Measurements from ENCODE around the gene OR10A5.
"Not testable (repeated sequence)": the region's sequence is repeated elsewhere in the genome, so short reads cannot be mapped to it uniquely, and the experiment has no call there.

Gene OR10A5

DNA sequence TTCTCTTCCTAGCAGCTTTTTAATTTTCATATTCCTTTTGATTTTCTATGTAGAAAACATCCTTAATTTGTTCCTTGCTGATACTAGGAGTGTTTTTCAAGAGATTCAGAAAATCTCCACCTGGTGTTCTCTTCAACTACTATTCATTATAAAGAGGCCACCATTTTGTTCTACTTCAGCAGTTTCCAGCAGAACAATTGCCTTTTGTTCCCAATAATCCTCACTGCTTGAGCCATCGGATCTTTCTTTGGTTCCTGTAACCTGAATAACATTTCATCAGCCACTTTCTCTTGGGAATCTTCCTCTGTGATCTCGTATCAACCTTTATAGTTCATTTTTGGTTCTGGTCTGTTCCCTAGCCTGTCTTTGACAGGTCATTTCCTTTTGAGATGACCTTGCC is 1.8 kb upstream of the OR10A5 start:
- ChIA-PET CTCF (no interaction called here), POLR2A (ENCODE audit: low non-redundant PET) (no interaction called here)
- no peak for DNase-seq (ENCODE audit: low spot score)
- no peak overlapping the region for H3K27ac ChIP-seq
- TF ChIP-seq, protein P1, sequence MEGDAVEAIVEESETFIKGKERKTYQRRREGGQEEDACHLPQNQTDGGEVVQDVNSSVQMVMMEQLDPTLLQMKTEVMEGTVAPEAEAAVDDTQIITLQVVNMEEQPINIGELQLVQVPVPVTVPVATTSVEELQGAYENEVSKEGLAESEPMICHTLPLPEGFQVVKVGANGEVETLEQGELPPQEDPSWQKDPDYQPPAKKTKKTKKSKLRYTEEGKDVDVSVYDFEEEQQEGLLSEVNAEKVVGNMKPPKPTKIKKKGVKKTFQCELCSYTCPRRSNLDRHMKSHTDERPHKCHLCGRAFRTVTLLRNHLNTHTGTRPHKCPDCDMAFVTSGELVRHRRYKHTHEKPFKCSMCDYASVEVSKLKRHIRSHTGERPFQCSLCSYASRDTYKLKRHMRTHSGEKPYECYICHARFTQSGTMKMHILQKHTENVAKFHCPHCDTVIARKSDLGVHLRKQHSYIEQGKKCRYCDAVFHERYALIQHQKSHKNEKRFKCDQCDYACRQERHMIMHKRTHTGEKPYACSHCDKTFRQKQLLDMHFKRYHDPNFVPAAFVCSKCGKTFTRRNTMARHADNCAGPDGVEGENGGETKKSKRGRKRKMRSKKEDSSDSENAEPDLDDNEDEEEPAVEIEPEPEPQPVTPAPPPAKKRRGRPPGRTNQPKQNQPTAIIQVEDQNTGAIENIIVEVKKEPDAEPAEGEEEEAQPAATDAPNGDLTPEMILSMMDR (conservative IDR thresholded peaks at IDR 0.05; ENCODE audit: low read depth), result no peak

DNA sequence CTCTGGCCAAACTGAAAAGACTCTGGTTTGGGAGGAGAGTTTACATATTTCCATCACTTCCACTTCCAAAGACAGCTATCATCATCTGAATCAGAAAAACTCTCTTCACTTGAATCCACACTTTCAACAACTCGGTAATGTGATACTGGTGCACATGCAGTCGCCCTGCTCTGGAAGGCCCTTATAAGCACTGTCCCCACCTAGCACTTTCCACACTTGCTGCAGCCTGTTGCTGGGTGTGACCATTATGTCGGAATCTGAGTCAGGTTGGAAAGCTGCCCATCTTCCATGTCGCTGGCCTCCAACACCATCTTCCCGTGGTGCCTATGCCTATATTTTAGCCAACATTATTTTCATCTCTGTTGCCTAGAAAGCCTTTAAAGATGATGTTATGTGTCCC is 1.1 kb upstream of the OR10A5 start:
- POLR2A ChIA-PET (ENCODE audit: low non-redundant PET), result no interaction called here

DNA sequence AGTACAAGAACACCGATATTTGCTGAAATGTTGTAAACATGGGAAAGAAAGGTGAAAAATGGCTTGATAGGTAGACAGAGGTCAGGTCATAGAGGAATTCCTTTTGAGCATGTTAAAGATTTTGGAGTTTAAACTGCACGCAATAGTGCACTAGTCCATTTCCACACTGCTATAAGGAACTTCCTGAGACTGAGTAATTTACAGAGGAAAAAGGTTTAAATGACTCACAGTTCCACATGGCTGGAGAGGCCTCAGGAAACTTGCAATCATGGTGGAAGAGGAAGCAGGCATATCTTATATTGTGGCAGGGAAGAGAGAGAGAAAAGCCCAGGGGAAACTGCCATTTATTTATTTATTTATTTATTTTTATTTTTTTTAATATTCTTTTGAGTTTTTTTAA is 5.0 kb downstream of the OR10A5 start:
- ChIA-PET POLR2A (ENCODE audit: low non-redundant PET) (no interaction called here), CTCF (no interaction called here)
- TF ChIP-seq, protein P1 (conservative IDR thresholded peaks at IDR 0.05; ENCODE audit: low read depth), result no peak
- no peak for DNase-seq (ENCODE audit: low spot score)
- H3K27ac ChIP-seq, result no peak overlapping the region

More for the DNA sequence above, 1.1 kb upstream of the OR10A5 start:
- no peak overlapping the region for H3K27ac ChIP-seq
- CTCF ChIA-PET, result no interaction called here
- TF ChIP-seq, protein P1 (conservative IDR thresholded peaks at IDR 0.05; ENCODE audit: low read depth), result no peak
- no peak for DNase-seq (ENCODE audit: low spot score)

DNA sequence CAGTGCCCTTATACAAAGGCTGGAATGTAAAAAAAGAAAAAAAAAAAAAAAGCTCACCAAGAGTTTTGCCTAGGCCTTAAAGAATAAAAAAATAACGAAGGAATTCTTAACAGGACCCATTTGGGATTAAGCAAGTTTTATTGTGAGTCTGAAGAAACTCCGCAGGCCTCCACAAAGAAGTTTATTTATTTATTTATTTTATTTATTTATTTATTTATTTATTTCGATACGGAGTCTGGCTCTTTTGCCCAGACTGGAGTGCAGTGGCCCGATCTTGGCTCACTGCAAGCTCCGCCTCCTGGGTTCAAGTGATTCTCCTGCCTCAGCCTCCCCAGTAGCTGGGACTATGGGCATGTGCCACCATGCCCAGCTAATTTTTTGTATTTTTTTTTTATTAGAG is 9.3 kb downstream of the OR10A5 start:
- DNase-seq (ENCODE audit: low spot score); H3K27ac ChIP-seq; POLR2A ChIA-PET (ENCODE audit: low non-redundant PET): not testable (repeated sequence)
- CTCF ChIA-PET, result interaction anchor here (1.1 kb wide), 1 partner anchor 237 kb away, joined by 3 read pairs; no protein-coding TSS in a partner anchor

DNA sequence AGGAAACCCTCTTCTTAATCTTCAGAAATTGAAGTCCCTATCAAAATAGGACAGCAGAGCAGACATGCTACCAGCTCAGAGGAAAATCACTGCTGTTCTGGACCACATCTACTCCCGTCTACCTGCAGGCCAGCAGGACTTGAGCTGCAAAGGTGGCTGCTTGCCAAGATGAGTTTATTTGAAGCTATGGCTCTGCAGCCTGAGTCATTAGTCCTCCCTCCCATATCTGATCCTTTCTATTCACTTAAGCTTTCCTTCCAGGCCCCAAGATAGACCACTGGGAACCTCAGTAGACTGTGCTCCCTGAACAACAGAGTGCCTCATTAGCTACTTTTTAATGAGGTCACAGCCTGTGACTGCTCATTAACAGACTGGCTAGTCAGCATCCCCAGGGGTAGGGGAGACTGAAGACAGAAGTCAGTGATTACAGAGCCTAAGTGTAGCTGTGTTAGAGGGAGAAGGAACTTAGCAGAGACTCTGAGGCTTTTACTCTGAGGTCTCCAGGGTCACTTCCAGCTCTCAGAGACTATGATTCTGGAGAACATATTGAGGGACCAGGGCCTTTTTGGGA is 10.6 kb downstream of the OR10A5 start:
- peak; percentile 30 for DNase-seq (ENCODE audit: low spot score)
- TF ChIP-seq, protein P1 (conservative IDR thresholded peaks at IDR 0.05; ENCODE audit: low read depth), result no peak
- CTCF ChIA-PET, result interaction anchor here (0.6 to 1.2 kb wide), 3 partner anchors 8 to 338 kb away, joined by 3 read pairs; no protein-coding TSS in a partner anchor
- POLR2A ChIA-PET (ENCODE audit: low non-redundant PET), result no interaction called here
- no peak overlapping the region for H3K27ac ChIP-seq

DNA sequence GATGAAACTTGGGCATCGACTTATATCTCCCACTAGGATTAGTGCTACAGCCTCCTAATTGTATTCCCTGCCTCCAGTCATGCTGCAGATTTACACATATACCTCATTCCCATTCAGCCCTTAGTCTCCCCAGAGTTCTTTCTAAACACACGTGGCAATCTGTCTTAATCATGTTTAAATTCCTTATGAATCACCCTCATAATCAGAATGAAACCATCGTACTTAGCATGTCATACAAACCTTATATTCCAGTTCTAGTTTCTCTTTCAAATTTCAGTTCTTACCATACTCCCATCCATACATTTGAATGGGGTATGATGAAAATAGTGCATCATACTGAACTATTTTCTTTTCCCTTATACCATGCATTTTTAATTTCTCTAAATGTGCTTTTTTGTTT is 11.4 kb downstream of the OR10A5 start:
- ChIA-PET POLR2A (ENCODE audit: low non-redundant PET) (no interaction called here), CTCF (interaction anchor here (0.5 kb wide), 1 partner anchor 226 kb away, joined by 3 read pairs; no protein-coding TSS in a partner anchor)
- no peak overlapping the region for H3K27ac ChIP-seq
- no peak for DNase-seq (ENCODE audit: low spot score)
- TF ChIP-seq, protein P1 (conservative IDR thresholded peaks at IDR 0.05; ENCODE audit: low read depth), result no peak

DNA sequence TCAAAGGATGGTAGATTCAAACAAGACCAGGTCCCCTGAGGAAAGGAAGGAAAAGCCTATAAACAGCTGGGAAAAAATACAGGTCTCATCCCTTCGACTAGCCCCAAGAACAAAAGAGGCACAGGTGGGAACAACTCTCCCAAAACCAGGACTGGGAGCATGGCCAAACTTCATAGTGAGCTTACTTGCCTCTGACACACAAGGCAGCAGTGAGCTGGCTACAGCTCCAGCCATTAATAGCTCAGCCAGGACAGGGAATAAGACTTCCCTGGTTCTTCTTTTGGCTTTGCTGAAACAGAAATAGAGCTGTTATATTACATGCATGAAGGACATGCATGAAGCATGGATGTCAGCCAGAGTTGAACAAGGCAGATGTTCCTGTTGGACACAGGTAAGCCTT is 17.5 kb downstream of the OR10A5 start, which contains the start of gene OR10A2:
TSS of gene OR10A2 (plus strand) at position 97 of the 400 bp plus-strand sequence. CDS start 6,698 bp downstream, outside the sequence.
- no peak for DNase-seq (ENCODE audit: low spot score)
- ChIA-PET POLR2A (ENCODE audit: low non-redundant PET) (no interaction called here), CTCF (interaction anchor here (0.7 kb wide), 1 partner anchor 116 kb away, joined by 8 read pairs; no protein-coding TSS in a partner anchor)
- H3K27ac ChIP-seq, result no peak within 1 kb of the TSS
- TF ChIP-seq, protein P1 (conservative IDR thresholded peaks at IDR 0.05; ENCODE audit: low read depth), result no peak

Data from RWPE1 (cell line).